T-cell (primary cell): Measurements from ENCODE around the gene FOXA3. TPM values are rescaled to one million over a fixed set of nuclear protein-coding genes. Genes with fewer than 3 reads are reported as not detected.
A peak's percentile ranks its signal among the peaks of the same experiment; 100 is the strongest.

Experiments
- ATAC-seq, 4 experiments: fragments of 200-7000 bp in 3 of 4; fragments of 150-1000 bp in 1 of 4; cut with Tn5 transposase; replicated peaks in 1 of 4; 1 replicate in 3 of 4; 2 replicates in 1 of 4; pipeline ENCODE4 v1.10.0; 2021; ENCODE audit warnings: moderate library complexity in 3 of 4, mild to moderate bottlenecking in 2 of 4, moderate number of reproducible peaks in 1 of 4
- CTCF ChIA-PET, 2 donors: fragments of 300-600 bp; sonication (Branson Sonifier 250); formaldehyde crosslinking; loops; one replicate each; lab custom pipeline; 2022; ENCODE audit warnings: antibody characterized with exemption in 2 of 2; lab: Charles Lee
- POLR2A ChIA-PET, 2 donors: fragments of 300-600 bp; sonication (Branson Sonifier 250); formaldehyde crosslinking; loops; one replicate each; lab custom pipeline; 2022; ENCODE audit warnings: antibody characterized with exemption in 2 of 2; lab: Charles Lee
- DNase-seq, 35 experiments: peaks; one replicate each; pipeline versions ENCODE4 v3.0.0 to v3.0.0-alpha.2; 2013 to 2023
- H3K27ac ChIP-seq: one replicate; pipeline ENCODE4 v1.5.1; 2013; ENCODE audit warnings: low read length
- H3K27me3 ChIP-seq, 2 experiments: replicated peaks in 1 of 2; 1 replicate in 1 of 2; 2 replicates in 1 of 2; pipeline versions ENCODE4 v1.6.1 to v1.7.0; 2013; ENCODE audit warnings: low read length in 1 of 2, mixed read lengths in 1 of 2; ENCODE audit not compliant: control insufficient read depth in 2 of 2, insufficient read depth in 2 of 2; ENCODE audit errors: extremely low read depth in 1 of 2
- H3K36me3 ChIP-seq, 2 donors: 1 replicate in 1 of 2; 2 replicates in 1 of 2; pipeline versions ENCODE4 v1.6.1 to v1.7.0; 2013; ENCODE audit warnings: low read length in 1 of 2; ENCODE audit not compliant: control insufficient read depth in 2 of 2, insufficient read depth in 1 of 2; ENCODE audit errors: extremely low read depth in 1 of 2
- H3K4me1 ChIP-seq, 2 experiments: 1 replicate in 1 of 2; 2 replicates in 1 of 2; pipeline versions ENCODE4 v1.6.1 to v1.7.0; 2013; ENCODE audit warnings: low read length in 2 of 2, mixed read lengths in 1 of 2; ENCODE audit not compliant: insufficient read depth in 2 of 2, control insufficient read depth in 1 of 2; ENCODE audit errors: extremely low read depth in 1 of 2
- H3K4me3 ChIP-seq, 2 donors: 1 replicate in 1 of 2; 2 replicates in 1 of 2; pipeline versions ENCODE4 v1.5.1 to v1.7.0; 2013; ENCODE audit warnings: mild to moderate bottlenecking in 2 of 2, low read length in 1 of 2, moderate library complexity in 1 of 2; ENCODE audit not compliant: control insufficient read depth in 1 of 2; ENCODE audit errors: extremely low read depth in 1 of 2
- H3K9me3 ChIP-seq: 2 replicates; pipeline ENCODE4 v1.7.0; 2013
- H3K27ac Mint-ChIP-seq, 2 donors: one replicate each; pipeline ENCODE4 v1.8.0; 2020 to 2021; ENCODE audit warnings: mild to moderate bottlenecking in 2 of 2, mixed read lengths in 2 of 2
- H3K27me3 Mint-ChIP-seq, 2 donors: one replicate each; pipeline ENCODE4 v1.8.0; 2021 to 2022; ENCODE audit warnings: mixed read lengths in 2 of 2
- H3K36me3 Mint-ChIP-seq: one replicate; pipeline ENCODE4 v1.8.0; 2021; ENCODE audit warnings: mixed read lengths
- H3K4me1 Mint-ChIP-seq, 3 donors: one replicate each; pipeline ENCODE4 v1.8.0; 2020 to 2022; ENCODE audit warnings: mixed read lengths in 3 of 3, mild to moderate bottlenecking in 1 of 3
- H3K4me3 Mint-ChIP-seq, 3 donors: one replicate each; pipeline ENCODE4 v1.8.0; 2020 to 2022; ENCODE audit warnings: mild to moderate bottlenecking in 3 of 3, mixed read lengths in 3 of 3, moderate library complexity in 3 of 3
- H3K9me3 Mint-ChIP-seq, 3 donors: one replicate each; pipeline ENCODE4 v1.8.0; 2020 to 2022; ENCODE audit warnings: mixed read lengths in 3 of 3
- WGBS: methylation state at CpG from one replicate; pipeline ENCODE4 v1.1.5; 2013; ENCODE audit warnings: missing lambda C conversion rate; ENCODE audit not compliant: insufficient coverage; 5-methylcytosine and 5-hydroxymethylcytosine counted together
- total RNA-seq, 35 experiments: library from RNA in 6 of 35; stranded (reverse) in 6 of 35; fragments of 120-200 nt in 1 of 35; gene quantifications; one replicate each; pipeline versions ENCODE4 v1.2.1 to v1.2.4 and lab custom pipeline; 2013 to 2026

FOXA3 gene
- total RNA-seq, 5 donors from 2014 or later (not counting 1 experiment from before 2014, with no cell fraction given), result 0.16 TPM; not detected in 4

DNA sequence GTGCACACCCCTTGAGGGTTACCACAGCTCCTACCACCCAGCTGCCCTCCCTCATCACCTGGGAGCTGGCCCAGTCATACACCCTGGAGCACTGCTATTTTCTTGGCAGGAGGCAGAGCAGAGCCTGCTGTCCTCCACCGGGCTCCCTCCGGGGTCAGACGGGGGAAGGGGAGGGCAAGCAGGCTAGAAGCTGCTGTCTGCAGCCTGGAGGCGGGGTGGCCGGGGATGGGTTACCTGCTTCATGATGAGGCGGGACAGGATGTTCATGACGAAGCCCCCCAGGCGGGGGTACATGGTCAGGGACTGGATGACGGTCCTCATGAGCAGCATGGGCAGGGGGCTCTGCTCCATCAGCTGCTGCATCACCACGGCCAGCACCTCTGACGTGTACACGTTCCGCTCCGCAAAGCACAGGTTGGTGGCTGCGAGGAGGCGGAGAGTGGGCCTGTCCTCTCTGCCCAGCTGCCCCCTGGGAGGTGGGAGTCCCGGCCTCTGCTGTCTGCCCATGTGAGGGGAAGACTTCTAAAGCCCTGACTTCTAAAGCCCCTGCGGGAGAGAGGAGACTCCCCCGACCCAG, 46.3 kb upstream of the FOXA3 start:
- no peak for DNase-seq
- ATAC-seq, result peak in 1 of 4 experiments; percentile 20
- peaks cover 3 to 27% of the 10 kb centered on the region in 2 experiments for H3K4me1 ChIP-seq
- H3K27me3 ChIP-seq, result peaks cover 0 to 15% of the 10 kb centered on the region in 2 experiments
- no peak overlapping the region for H3K4me3 ChIP-seq
- peaks cover 0 to 8% of the 10 kb centered on the region in 2 donors for H3K27me3 Mint-ChIP-seq
- H3K9me3 ChIP-seq, result no peaks in the 10 kb centered on the region
- POLR2A ChIA-PET, result no interaction called here
- H3K4me3 Mint-ChIP-seq, result no peak overlapping the region
- peaks cover 0 to 3% (median 2%) of the 10 kb centered on the region in 3 donors for H3K4me1 Mint-ChIP-seq
- CTCF ChIA-PET, result interaction anchor here in 1 of 2 donors (1.4 kb wide), 1 partner anchor 83 kb away, joined by 3 read pairs; no protein-coding TSS in a partner anchor
- no peak overlapping the region for H3K27ac Mint-ChIP-seq
- H3K36me3 ChIP-seq, result peaks cover 14 to 18% of the 10 kb centered on the region in 2 donors
- H3K9me3 Mint-ChIP-seq, result no peaks in the 10 kb centered on the region
- WGBS, result 92% methylated on average over 17 of the region's 19 CpGs
- no peak overlapping the region for H3K27ac ChIP-seq
- H3K36me3 Mint-ChIP-seq, result peaks cover 9% of the 10 kb centered on the region

- H3K36me3 Mint-ChIP-seq, result peaks cover 15% of the 10 kb centered on the region
- Histone ChIP-seq H3K9me3 (no peaks in the 10 kb centered on the region), H3K36me3 (peaks cover 14 to 35% of the 10 kb centered on the region in 2 donors), H3K4me1 (peaks cover 3 to 22% of the 10 kb centered on the region in 2 experiments), H3K4me3 (no peak overlapping the region), H3K27ac (no peak overlapping the region), H3K27me3 (peaks cover 0 to 9% of the 10 kb centered on the region in 2 experiments)
- no peaks in the 10 kb centered on the region for H3K27me3 Mint-ChIP-seq
- peaks cover 0 to 3% (median 2%) of the 10 kb centered on the region in 3 donors for H3K4me1 Mint-ChIP-seq
- ATAC-seq (no peak), DNase-seq (no peak)
- H3K9me3 Mint-ChIP-seq, result no peaks in the 10 kb centered on the region
- no peak overlapping the region for H3K4me3 Mint-ChIP-seq
- CTCF ChIA-PET, result interaction anchor here in 1 of 2 donors (0.6 kb wide), 1 partner anchor 77 kb away, joined by 6 read pairs; no protein-coding TSS in a partner anchor
- H3K27ac Mint-ChIP-seq, result no peak overlapping the region
- WGBS, result 94% methylated on average over 5 of the region's 6 CpGs
- POLR2A ChIA-PET, result no interaction called here
These were observed 44.4 kb upstream of the FOXA3 start for GRCh38 chr19:45819769-45820168.

GRCh38 chr19:45820413-45821102, 43.6 kb upstream of the FOXA3 start:
- WGBS, result 85% methylated on average over 16 of the region's 20 CpGs
- DNase-seq (no peak), ATAC-seq (no peak)
- ChIA-PET POLR2A (no interaction called here), CTCF (interaction anchor here in 1 of 2 donors (0.6 kb wide), 1 partner anchor 38 kb away, joined by 7 read pairs; no protein-coding TSS in a partner anchor)
- Mint-ChIP-seq H3K4me3 (no peak overlapping the region), H3K27me3 (no peaks in the 10 kb centered on the region), H3K36me3 (peaks cover 16% of the 10 kb centered on the region), H3K9me3 (no peaks in the 10 kb centered on the region), H3K27ac (no peak overlapping the region), H3K4me1 (peaks cover 0 to 3% (median 2%) of the 10 kb centered on the region in 3 donors)
- Histone ChIP-seq H3K9me3 (no peaks in the 10 kb centered on the region), H3K27ac (no peak overlapping the region), H3K27me3 (peaks cover 0 to 4% of the 10 kb centered on the region in 2 experiments), H3K4me1 (peaks cover 3 to 16% of the 10 kb centered on the region in 2 experiments), H3K4me3 (no peak overlapping the region), H3K36me3 (peaks cover 14 to 43% of the 10 kb centered on the region in 2 donors)

GRCh38 chr19:45821103-45821521, 43.0 kb upstream of the FOXA3 start:
- DNase-seq (no peak), ATAC-seq (no peak)
- peaks cover 21% of the 10 kb centered on the region for H3K36me3 Mint-ChIP-seq
- no peak overlapping the region for H3K27ac Mint-ChIP-seq
- ChIA-PET POLR2A (no interaction called here), CTCF (no interaction called here)
- no peak overlapping the region for H3K4me3 Mint-ChIP-seq
- peaks cover 0 to 3% (median 2%) of the 10 kb centered on the region in 3 donors for H3K4me1 Mint-ChIP-seq
- Histone ChIP-seq H3K4me1 (peaks cover 0 to 10% of the 10 kb centered on the region in 2 experiments), H3K27ac (no peak overlapping the region), H3K27me3 (no peaks in the 10 kb centered on the region), H3K36me3 (peaks cover 14 to 48% of the 10 kb centered on the region in 2 donors), H3K9me3 (no peaks in the 10 kb centered on the region), H3K4me3 (no peak overlapping the region)
- H3K27me3 Mint-ChIP-seq, result no peaks in the 10 kb centered on the region
- WGBS, result 92% methylated on average over 8 of the region's 8 CpGs
- H3K9me3 Mint-ChIP-seq, result no peaks in the 10 kb centered on the region

DNA sequence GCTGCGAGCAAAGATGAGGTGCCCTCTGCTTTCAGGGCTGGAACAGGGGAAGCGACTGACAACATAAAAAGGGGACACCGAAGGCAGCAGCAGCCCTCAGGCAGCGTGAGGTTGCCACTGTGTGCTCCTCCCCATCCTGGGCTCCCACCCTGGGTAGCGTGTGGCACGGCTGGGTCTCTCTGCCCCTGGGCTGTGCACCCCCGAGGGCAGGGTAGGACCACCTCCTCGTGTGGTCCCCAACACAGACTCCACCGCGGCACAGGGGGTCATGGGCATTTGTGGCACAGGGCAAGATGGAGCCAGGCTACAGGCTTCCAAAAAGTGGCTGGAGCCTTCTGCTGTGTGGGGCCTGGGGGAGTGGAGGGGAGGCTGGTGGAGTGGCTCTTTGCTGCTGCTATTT, 42.6 kb upstream of the FOXA3 start:
- Mint-ChIP-seq H3K9me3 (no peaks in the 10 kb centered on the region), H3K4me1 (peaks cover 0 to 3% (median 2%) of the 10 kb centered on the region in 3 donors), H3K4me3 (no peak overlapping the region), H3K27ac (no peak overlapping the region), H3K27me3 (no peaks in the 10 kb centered on the region), H3K36me3 (peaks cover 22% of the 10 kb centered on the region)
- Histone ChIP-seq H3K9me3 (no peaks in the 10 kb centered on the region), H3K4me1 (peaks cover 0 to 10% of the 10 kb centered on the region in 2 experiments), H3K27ac (no peak overlapping the region), H3K4me3 (no peak overlapping the region), H3K27me3 (no peaks in the 10 kb centered on the region), H3K36me3 (peaks cover 14 to 53% of the 10 kb centered on the region in 2 donors)
- ATAC-seq (no peak), DNase-seq (no peak)
- POLR2A ChIA-PET, result no interaction called here
- 87% methylated on average over 7 of the region's 10 CpGs for whole genome bisulfite sequencing
- CTCF ChIA-PET, result no interaction called here

- Mint-ChIP-seq H3K36me3 (peaks cover 29% of the 10 kb centered on the region), H3K4me1 (no peaks in the 10 kb centered on the region), H3K4me3 (no peak overlapping the region), H3K27me3 (no peaks in the 10 kb centered on the region), H3K9me3 (no peaks in the 10 kb centered on the region), H3K27ac (no peak overlapping the region)
- no peaks in the 10 kb centered on the region for H3K27me3 ChIP-seq
- ChIA-PET CTCF (no interaction called here), POLR2A (no interaction called here)
- H3K4me3 ChIP-seq, result no peak overlapping the region
- DNase-seq, result no peak
- no peak overlapping the region for H3K27ac ChIP-seq
- no peak for ATAC-seq
- WGBS, result 90% methylated on average over 2 of the region's 5 CpGs
- H3K4me1 ChIP-seq, result no peaks in the 10 kb centered on the region
- no peaks in the 10 kb centered on the region for H3K9me3 ChIP-seq
- H3K36me3 ChIP-seq, result peaks cover 20 to 63% of the 10 kb centered on the region in 2 donors
These were observed 41.4 kb upstream of the FOXA3 start for GRCh38 chr19:45822716-45823115.
